GM10266 (cell line): Measurements from ENCODE around the gene RCAN1.
"Not testable (repeated sequence)": the region's sequence is repeated elsewhere in the genome, so short reads cannot be mapped to it uniquely, and the experiment has no call there.

Experiments used
- DNase-seq: peaks from one replicate; pipeline ENCODE4 v3.0.0; 2012; ENCODE audit errors: extremely low spot score
- TF ChIP-seq, protein P1 (sequence below): IDR thresholded peaks from 2 replicates; pipeline ENCODE4 v1.5.1; 2012; ENCODE audit warnings: mild to moderate bottlenecking, low read depth; ENCODE audit not compliant: control insufficient read depth, insufficient read depth; ENCODE audit errors: missing control alignments

Gene RCAN1

GRCh38 chr21:34558166-34558565 lies 56.7 kb downstream of the RCAN1 start:
- DNase-seq: no peak
- TF ChIP-seq, protein P1, sequence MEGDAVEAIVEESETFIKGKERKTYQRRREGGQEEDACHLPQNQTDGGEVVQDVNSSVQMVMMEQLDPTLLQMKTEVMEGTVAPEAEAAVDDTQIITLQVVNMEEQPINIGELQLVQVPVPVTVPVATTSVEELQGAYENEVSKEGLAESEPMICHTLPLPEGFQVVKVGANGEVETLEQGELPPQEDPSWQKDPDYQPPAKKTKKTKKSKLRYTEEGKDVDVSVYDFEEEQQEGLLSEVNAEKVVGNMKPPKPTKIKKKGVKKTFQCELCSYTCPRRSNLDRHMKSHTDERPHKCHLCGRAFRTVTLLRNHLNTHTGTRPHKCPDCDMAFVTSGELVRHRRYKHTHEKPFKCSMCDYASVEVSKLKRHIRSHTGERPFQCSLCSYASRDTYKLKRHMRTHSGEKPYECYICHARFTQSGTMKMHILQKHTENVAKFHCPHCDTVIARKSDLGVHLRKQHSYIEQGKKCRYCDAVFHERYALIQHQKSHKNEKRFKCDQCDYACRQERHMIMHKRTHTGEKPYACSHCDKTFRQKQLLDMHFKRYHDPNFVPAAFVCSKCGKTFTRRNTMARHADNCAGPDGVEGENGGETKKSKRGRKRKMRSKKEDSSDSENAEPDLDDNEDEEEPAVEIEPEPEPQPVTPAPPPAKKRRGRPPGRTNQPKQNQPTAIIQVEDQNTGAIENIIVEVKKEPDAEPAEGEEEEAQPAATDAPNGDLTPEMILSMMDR: no peak

GRCh38 chr21:34557261-34557660 lies 57.7 kb downstream of the RCAN1 start:
- TF ChIP-seq, protein P1: no peak

DNA sequence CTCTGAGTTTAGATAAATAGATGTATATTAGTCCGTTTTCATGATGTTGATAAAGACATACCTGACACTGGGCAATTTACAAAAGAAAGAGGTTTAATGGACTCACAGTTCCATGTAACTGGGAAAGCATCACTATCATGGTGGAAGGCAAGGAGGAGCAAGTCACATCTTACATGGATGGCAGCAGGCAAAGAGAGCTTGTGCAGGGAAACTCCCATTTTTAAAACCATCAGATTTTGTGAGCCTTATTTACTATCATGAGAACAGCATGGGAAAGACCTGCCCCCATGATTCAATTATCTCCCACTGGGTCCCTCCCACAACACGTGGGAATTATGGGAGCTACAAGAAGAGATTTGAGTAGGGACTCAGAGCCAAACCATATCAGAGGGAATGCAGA lies 60.2 kb downstream of the RCAN1 start:
- DNase-seq: not testable (repeated sequence)

More at GRCh38 chr21:34557261-34557660, 57.7 kb downstream of the RCAN1 start:
- DNase-seq: no peak

GRCh38 chr21:34554227-34554626 lies 60.7 kb downstream of the RCAN1 start:
- TF ChIP-seq, protein P1: no peak
- no peak for DNase-seq

DNA sequence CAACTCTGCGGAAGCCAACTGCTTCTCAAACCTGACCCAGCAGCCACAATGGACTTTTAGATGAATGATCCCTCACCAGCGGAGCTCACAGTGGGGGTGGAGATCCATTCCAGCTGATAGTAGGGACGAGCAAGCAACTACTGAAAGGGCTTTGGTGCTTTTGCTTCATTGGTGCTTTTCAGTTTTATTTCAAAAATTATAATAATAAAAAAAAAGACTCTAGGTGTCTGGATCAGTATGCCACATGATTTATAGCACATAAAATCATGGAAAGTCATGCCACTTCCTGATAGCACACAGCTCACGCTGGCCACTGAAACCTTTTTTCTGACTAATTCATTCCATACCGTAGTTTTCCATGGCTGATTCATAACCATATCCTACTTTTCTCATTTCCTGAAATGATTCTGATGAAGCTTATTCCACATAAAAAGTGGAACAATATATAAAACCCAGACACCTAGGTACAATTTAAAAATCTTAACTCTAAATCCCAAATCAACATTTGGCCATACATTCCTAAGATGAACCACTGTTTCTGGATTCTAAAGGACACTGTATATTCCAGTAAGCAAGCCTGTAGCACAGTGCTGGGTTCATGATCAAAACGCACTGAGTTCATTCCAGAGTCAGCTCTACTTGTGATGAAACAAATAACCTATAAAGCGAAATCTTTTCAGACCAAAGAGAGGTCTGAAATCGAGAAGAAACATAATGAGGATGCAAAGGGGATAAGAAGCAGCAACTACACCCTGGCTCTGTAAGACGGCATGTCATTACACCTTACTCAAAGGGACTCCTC lies 61.6 kb downstream of the RCAN1 start:
- DNase-seq: no peak
- TF ChIP-seq, protein P1: no peak

GRCh38 chr21:34552360-34553098 lies 62.4 kb downstream of the RCAN1 start:
- DNase-seq: no peak
- TF ChIP-seq, protein P1: no peak

- DNase-seq: no peak
- TF ChIP-seq, protein P1: no peak
These were observed 64.6 kb downstream of the RCAN1 start for GRCh38 chr21:34550182-34550799.
